OCI-LY1 (cell line): ENCODE data around the gene WFDC1.

Experiments used
- EZH2 ChIP-seq: fragments of 200-600 bp; sonication (generic), shearing (Covaris generic); IDR thresholded peaks from 2 replicates; pipeline ENCODE4 v1.8.0; 2017; ENCODE audit warnings: borderline replicate concordance, mixed run types, mild to moderate bottlenecking, antibody characterized with exemption, low read length, moderate library complexity, mixed read lengths
- TF ChIP-seq, protein P1 (sequence below): fragments of 200-600 bp; sonication (generic), shearing (Covaris generic); IDR thresholded peaks from 2 replicates; pipeline ENCODE4 v1.5.1; 2017; ENCODE audit warnings: mild to moderate bottlenecking, antibody characterized with exemption, low read length, moderate library complexity, mixed read lengths

DNA sequence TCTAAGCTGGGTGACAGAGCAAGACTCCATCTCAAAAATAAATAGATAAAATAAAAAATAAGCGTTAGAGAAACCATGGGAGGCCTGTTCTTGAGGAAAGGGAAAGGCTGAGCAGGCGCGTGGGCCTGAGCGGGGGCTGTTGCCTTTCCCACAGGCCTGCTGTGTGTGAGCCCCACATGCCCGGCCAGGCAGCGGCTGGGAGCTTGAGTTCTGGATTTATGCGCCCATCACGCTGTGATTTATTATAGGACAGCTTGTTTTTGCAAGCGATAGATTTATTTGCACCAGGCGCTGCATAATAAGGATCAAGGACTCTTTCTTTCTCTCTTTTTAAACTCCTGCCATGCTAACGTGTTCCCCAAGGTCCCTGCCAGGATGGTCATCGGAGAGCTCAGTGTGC is 14.8 kb upstream of the WFDC1 start:
- TF ChIP-seq, protein P1, sequence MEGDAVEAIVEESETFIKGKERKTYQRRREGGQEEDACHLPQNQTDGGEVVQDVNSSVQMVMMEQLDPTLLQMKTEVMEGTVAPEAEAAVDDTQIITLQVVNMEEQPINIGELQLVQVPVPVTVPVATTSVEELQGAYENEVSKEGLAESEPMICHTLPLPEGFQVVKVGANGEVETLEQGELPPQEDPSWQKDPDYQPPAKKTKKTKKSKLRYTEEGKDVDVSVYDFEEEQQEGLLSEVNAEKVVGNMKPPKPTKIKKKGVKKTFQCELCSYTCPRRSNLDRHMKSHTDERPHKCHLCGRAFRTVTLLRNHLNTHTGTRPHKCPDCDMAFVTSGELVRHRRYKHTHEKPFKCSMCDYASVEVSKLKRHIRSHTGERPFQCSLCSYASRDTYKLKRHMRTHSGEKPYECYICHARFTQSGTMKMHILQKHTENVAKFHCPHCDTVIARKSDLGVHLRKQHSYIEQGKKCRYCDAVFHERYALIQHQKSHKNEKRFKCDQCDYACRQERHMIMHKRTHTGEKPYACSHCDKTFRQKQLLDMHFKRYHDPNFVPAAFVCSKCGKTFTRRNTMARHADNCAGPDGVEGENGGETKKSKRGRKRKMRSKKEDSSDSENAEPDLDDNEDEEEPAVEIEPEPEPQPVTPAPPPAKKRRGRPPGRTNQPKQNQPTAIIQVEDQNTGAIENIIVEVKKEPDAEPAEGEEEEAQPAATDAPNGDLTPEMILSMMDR = no peak
- TF ChIP-seq EZH2 = no peak
